H1 (cell line): ENCODE results near the gene VDAC2. TPM values are rescaled to one million over a fixed set of nuclear protein-coding genes. Genes with fewer than 3 reads are reported as not detected.

Source experiments
- CTCF ChIA-PET: fragments of 300-600 bp; sonication (Branson Sonifier 250); formaldehyde crosslinking; loops from one replicate; lab custom pipeline; 2021; ENCODE audit not compliant: partially characterized antibody; lab: Charles Lee
- POLR2A ChIA-PET: fragments of 300-600 bp; sonication (Branson Sonifier 250); formaldehyde crosslinking; loops from one replicate; lab custom pipeline; 2021; ENCODE audit warnings: inconsistent platforms; ENCODE audit not compliant: partially characterized antibody; lab: Charles Lee
- DNase-seq, 2 experiments: peaks; one replicate each; pipeline versions ENCODE4 v3.0.0 to v3.0.0-alpha.2; 2010 to 2022; ENCODE audit warnings: low spot score in 2 of 2, low read depth in 1 of 2, mixed read lengths in 1 of 2
- FAIRE-seq: peaks from 2 replicates; lab custom pipeline; 2011; peaks lifted over from hg19 to GRCh38; lab: Jason Lieb, UNC
- H2AFZ ChIP-seq: 2 replicates; pipeline ENCODE4 v1.8.1; 2012; ENCODE audit warnings: low read length, inconsistent platforms
- H2AK5ac ChIP-seq: 2 replicates; pipeline ENCODE4 v1.6.1; 2013; ENCODE audit warnings: low read depth, low read length
- H2BK120ac ChIP-seq: replicated peaks from 2 replicates; pipeline ENCODE3; 2013; ENCODE audit warnings: low read depth, low read length, inconsistent platforms
- H2BK12ac ChIP-seq: 2 replicates; pipeline ENCODE4 v1.6.1; 2013; ENCODE audit warnings: low read depth, low read length
- H2BK15ac ChIP-seq: 2 replicates; pipeline ENCODE4 v1.6.1; 2013; ENCODE audit warnings: low read length
- H2BK20ac ChIP-seq: 2 replicates; pipeline ENCODE4 v1.6.1; 2013; ENCODE audit warnings: low read length
- H2BK5ac ChIP-seq: 2 replicates; pipeline ENCODE4 v1.6.1; 2013; ENCODE audit warnings: low read depth, low read length
- H3K14ac ChIP-seq: 2 replicates; pipeline ENCODE4 v1.6.1; 2013; ENCODE audit warnings: inconsistent platforms; ENCODE audit not compliant: insufficient read length
- H3K18ac ChIP-seq: 2 replicates; pipeline ENCODE4 v1.6.1; 2013; ENCODE audit warnings: low read length; ENCODE audit errors: extremely low read depth
- H3K23ac ChIP-seq: 2 replicates; pipeline ENCODE4 v1.6.1; 2013; ENCODE audit warnings: inconsistent platforms; ENCODE audit not compliant: insufficient read length
- H3K23me2 ChIP-seq: 2 replicates; pipeline ENCODE4 v1.6.1; 2013; ENCODE audit warnings: low read depth, low read length
- H3K27ac ChIP-seq: 2 replicates; pipeline ENCODE4 v1.6.1; 2011; ENCODE audit warnings: low read depth, low read length, inconsistent platforms
- H3K27me3 ChIP-seq, 4 experiments: replicated peaks in 1 of 4; 1 replicate in 1 of 4; 2 replicates in 3 of 4; pipeline versions ENCODE4 v1.6.1 to v1.8.1; 2011 to 2013; ENCODE audit warnings: low read length in 3 of 4, mild to moderate bottlenecking in 3 of 4, inconsistent platforms in 2 of 4, mixed read lengths in 2 of 4, moderate library complexity in 1 of 4; ENCODE audit not compliant: control insufficient read depth in 3 of 4, insufficient read depth in 3 of 4; ENCODE audit errors: extremely low read depth in 1 of 4
- H3K36me3 ChIP-seq, 4 experiments: 2 replicates each; pipeline versions ENCODE4 v1.6.1 to v1.8.1; 2011 to 2013; ENCODE audit warnings: mild to moderate bottlenecking in 4 of 4, low read length in 3 of 4, moderate library complexity in 2 of 4, control low read depth in 1 of 4, inconsistent platforms in 1 of 4; ENCODE audit not compliant: insufficient read depth in 4 of 4, control insufficient read depth in 2 of 4
- H3K4ac ChIP-seq: replicated peaks from 2 replicates; pipeline ENCODE3; 2013; ENCODE audit warnings: low read length, low read depth, mixed read lengths, inconsistent platforms; ENCODE audit not compliant: insufficient read length
- H3K4me1 ChIP-seq, 4 experiments: replicated peaks in 1 of 4; 1 replicate in 1 of 4; 2 replicates in 3 of 4; pipeline versions ENCODE4 v1.6.1 to v1.8.1; 2011 to 2013; ENCODE audit warnings: low read length in 3 of 4, inconsistent platforms in 2 of 4, mixed read lengths in 1 of 4; ENCODE audit not compliant: insufficient read depth in 4 of 4, control insufficient read depth in 3 of 4
- H3K4me2 ChIP-seq, 2 experiments: 2 replicates each; pipeline versions ENCODE4 v1.6.1 to v1.8.1; 2011 to 2013; ENCODE audit warnings: low read depth in 2 of 2, low read length in 2 of 2, control low read depth in 1 of 2, inconsistent platforms in 1 of 2, mild to moderate bottlenecking in 1 of 2; ENCODE audit not compliant: insufficient read depth in 1 of 2
- H3K4me3 ChIP-seq, 4 experiments: fragments of 200-600, 300-600 bp in 1 of 4; sonication (generic), shearing (Covaris generic), sonication (Bioruptor Twin) in 1 of 4; 2 replicates each; pipeline versions ENCODE4 v1.5.1 to v1.8.1; 2011 to 2016; ENCODE audit warnings: low read length in 4 of 4, low read depth in 3 of 4, control low read depth in 2 of 4, inconsistent platforms in 2 of 4, mild to moderate bottlenecking in 2 of 4, mixed read lengths in 1 of 4, moderate library complexity in 1 of 4; ENCODE audit not compliant: insufficient read depth in 2 of 4; ENCODE audit errors: extremely low read depth in 1 of 4
- H3K56ac ChIP-seq: replicated peaks from 2 replicates; pipeline ENCODE3; 2013; ENCODE audit warnings: low read depth, mild to moderate bottlenecking, mixed read lengths, low read length, inconsistent platforms; ENCODE audit not compliant: insufficient read length
- H3K79me1 ChIP-seq: 2 replicates; pipeline ENCODE4 v1.6.1; 2013; ENCODE audit warnings: low read depth, low read length, control low read depth
- H3K79me2 ChIP-seq, 2 experiments: 2 replicates each; pipeline versions ENCODE4 v1.6.1 to v1.8.1; 2012 to 2013; ENCODE audit warnings: low read length in 2 of 2, mild to moderate bottlenecking in 2 of 2, inconsistent platforms in 1 of 2; ENCODE audit not compliant: insufficient read depth in 2 of 2, control insufficient read depth in 1 of 2
- H3K9ac ChIP-seq, 4 experiments: replicated peaks in 1 of 4; 1 replicate in 1 of 4; 2 replicates in 3 of 4; pipeline versions ENCODE4 v1.6.1 to v1.8.1; 2011 to 2013; ENCODE audit warnings: low read depth in 3 of 4, low read length in 3 of 4, control low read depth in 2 of 4, mild to moderate bottlenecking in 2 of 4, moderate library complexity in 2 of 4, inconsistent platforms in 1 of 4; ENCODE audit errors: extremely low read depth in 1 of 4
- H3K9me3 ChIP-seq, 2 experiments: 2 replicates each; pipeline versions ENCODE4 v1.6.1 to v1.8.1; 2012 to 2013; ENCODE audit warnings: mild to moderate bottlenecking in 2 of 2, moderate library complexity in 2 of 2, control low read depth in 1 of 2, inconsistent platforms in 1 of 2, low read depth in 1 of 2, low read length in 1 of 2, mixed read lengths in 1 of 2; ENCODE audit not compliant: insufficient read depth in 2 of 2
- H4K20me1 ChIP-seq, 2 experiments: replicated peaks in 1 of 2; 2 replicates each; pipeline versions ENCODE3 to v1.8.1; 2011 to 2013; ENCODE audit warnings: inconsistent platforms in 2 of 2, low read length in 2 of 2, mild to moderate bottlenecking in 1 of 2; ENCODE audit not compliant: insufficient read depth in 2 of 2, control insufficient read depth in 1 of 2
- H4K5ac ChIP-seq: 2 replicates; pipeline ENCODE4 v1.6.1; 2013; ENCODE audit warnings: low read length, low read depth, mixed read lengths, inconsistent platforms; ENCODE audit not compliant: insufficient read length
- H4K8ac ChIP-seq: 2 replicates; pipeline ENCODE4 v1.8.0; 2013; ENCODE audit warnings: mild to moderate bottlenecking, moderate library complexity, low read length, inconsistent platforms; ENCODE audit not compliant: insufficient read depth; ENCODE audit errors: extremely low read depth
- H4K91ac ChIP-seq: replicated peaks from 2 replicates; pipeline ENCODE3; 2013; ENCODE audit warnings: low read length, mixed read lengths, inconsistent platforms; ENCODE audit not compliant: insufficient read length
- ASH2L ChIP-seq: fragments of 200-600, 300-600 bp; sonication (generic); IDR thresholded peaks from one replicate; pipeline ENCODE4 v1.7.1; 2017; ENCODE audit warnings: low read length
- CBX8 ChIP-seq: fragments of 300-800, 300-1000 bp; sonication (generic); IDR thresholded peaks from 2 replicates; pipeline ENCODE4 v1.7.1; 2016; ENCODE audit warnings: low read depth, low read length, borderline replicate concordance
- CHD2 ChIP-seq: IDR thresholded peaks from 2 replicates; pipeline ENCODE4 v1.6.1; 2012; ENCODE audit warnings: low read length, improper control_type of control experiment
- CTCF ChIP-seq, 3 experiments: IDR thresholded peaks; 1 replicate in 2 of 3; 2 replicates in 1 of 3; pipeline versions ENCODE4 v1.5.1 to v1.6.1; 2011; ENCODE audit warnings: low read length in 3 of 3, mild to moderate bottlenecking in 3 of 3, inconsistent platforms in 2 of 3, low read depth in 1 of 3, moderate library complexity in 1 of 3; ENCODE audit not compliant: insufficient read depth in 1 of 3; ENCODE audit errors: control extremely low read depth in 1 of 3
- KDM4A ChIP-seq: IDR thresholded peaks from one replicate; pipeline ENCODE4 v1.7.1; 2012; ENCODE audit warnings: low read depth, mild to moderate bottlenecking, moderate library complexity, low read length, inconsistent platforms; ENCODE audit not compliant: severe bottlenecking
- PHF8 ChIP-seq: fragments of 200-600 bp; sonication (generic); conservative IDR thresholded peaks from 2 replicates; pipeline ENCODE4 v1.7.1; 2012; ENCODE audit warnings: low read depth, mild to moderate bottlenecking, inconsistent platforms, low read length, moderate library complexity
- RNF2 ChIP-seq: fragments of 200-900, 300-1000 bp; sonication (generic); IDR thresholded peaks from 2 replicates; pipeline ENCODE4 v1.7.1; 2016; ENCODE audit warnings: borderline replicate concordance, low read depth, mild to moderate bottlenecking, antibody characterized with exemption, low read length; ENCODE audit not compliant: poor library complexity, severe bottlenecking; ENCODE audit errors: missing control alignments
- TBP ChIP-seq: IDR thresholded peaks from 2 replicates; pipeline ENCODE4 v1.6.1; 2011; ENCODE audit warnings: low read depth, low read length, improper control_type of control experiment
- WGBS, 2 experiments: shearing (Covaris generic) in 1 of 2; methylation state at CpG; one replicate each; pipeline versions ENCODE4 v1.1.6 to v1.1.7; 2013 to 2015; ENCODE audit warnings: low lambda C conversion rate in 2 of 2, mixed read lengths in 2 of 2, inconsistent platforms in 1 of 2, low coverage in 1 of 2, missing lambda C conversion rate in 1 of 2; ENCODE audit not compliant: insufficient replicate concordance in 2 of 2, insufficient coverage in 1 of 2, insufficient read length in 1 of 2; ENCODE audit errors: extremely low coverage in 1 of 2, missing lambda C conversion rate in 1 of 2; 5-methylcytosine and 5-hydroxymethylcytosine counted together
- polyA plus RNA-seq, 7 experiments: library from polyadenylated mRNA; depleted of rRNA in 3 of 7; stranded (reverse) in 5 of 7; unstranded in 2 of 7; fragments of >200 nt in 5 of 7; fragments of 200-250 nt in 2 of 7; gene quantifications; 1 replicate in 5 of 7; 2 replicates in 1 of 7; 4 replicates in 1 of 7; pipeline versions ENCODE4 v1.2.1 to v1.2.3, GENCODE V29; 2011 to 2013; ENCODE audit warnings: missing spikeins in 2 of 7, mixed read lengths in 2 of 7
- total RNA-seq: library from RNA; stranded (reverse); fragmentation: NEBNext Ultra II Directional; extraction: Animal tissue kit (Norgen Biotek cat#: 25700); gene quantifications from 2 replicates; pipeline ENCODE4 v1.2.1, GENCODE V29; 2021

VDAC2 gene
- total and polyA plus RNA-seq, 2 of the 8 experiments (the other 6 are each of a cell fraction or from before 2014, with no cell fraction given), result 89.8 to 284 TPM

DNA sequence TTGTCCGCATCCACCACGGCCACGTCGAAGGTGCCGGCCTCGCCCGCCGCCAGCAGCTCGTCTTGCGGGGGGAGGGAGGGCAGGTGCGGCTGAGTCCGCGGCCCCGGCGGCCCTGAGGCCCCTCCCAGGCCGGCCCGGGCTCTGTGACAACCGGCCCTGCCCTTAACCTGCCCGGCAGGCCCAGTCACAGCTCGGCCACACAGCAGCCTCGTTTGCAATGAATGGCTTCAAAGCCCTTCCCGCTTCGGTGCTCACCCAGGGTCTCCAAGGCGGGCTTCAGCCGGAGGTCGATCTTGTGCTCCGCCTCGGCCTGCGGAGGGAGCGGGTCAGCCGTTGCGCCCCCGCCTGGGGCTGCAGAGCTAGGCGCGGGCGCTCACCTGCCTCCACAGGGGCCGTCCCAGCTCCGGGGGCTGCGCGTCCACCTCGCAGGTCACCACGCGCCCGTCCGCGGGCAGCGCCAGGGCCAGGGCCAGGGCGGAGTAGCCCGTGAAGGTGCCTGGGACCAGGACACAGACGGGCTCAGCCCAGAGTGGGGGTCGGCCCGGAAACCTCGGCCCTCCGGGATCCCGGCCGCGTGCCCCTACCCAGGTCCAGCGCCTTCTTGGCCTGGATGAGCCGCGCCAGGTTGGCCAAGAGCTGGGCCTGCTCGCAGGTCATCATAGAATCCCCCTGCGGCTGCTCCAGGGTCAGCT, 24.2 kb downstream of the VDAC2 start:
- no peak overlapping the region for H2BK20ac ChIP-seq
- TF ChIP-seq RNF2 (peak; percentile 26), KDM4A (peak; percentile 66), CHD2 (no peak), CTCF (IDR thresholded peaks at IDR 0.05; ENCODE audit: control extremely low read depth in 1 of 3, insufficient read depth in 1 of 3, low read depth in 1 of 3, low read length in 3 of 3) (peak; percentile 19 to 26 (median 23)), TBP (no peak), ASH2L (peak; percentile 50), CBX8 (no peak), PHF8 (no peak)

More for the DNA sequence above, 24.2 kb downstream of the VDAC2 start:
- peaks cover 13 to 30% (median 15%) of the 10 kb centered on the region in 4 experiments for H3K36me3 ChIP-seq
- H2BK120ac ChIP-seq, result no peak overlapping the region
- DNase-seq (peak in 1 of 2 experiments; percentile 82), FAIRE-seq (no peak)
- peak overlapping the region; percentile 81 for H4K91ac ChIP-seq
- H2BK5ac ChIP-seq, result peak overlapping the region; percentile 93; the same call in 1 of the 2 replicates
- ChIA-PET POLR2A (interaction anchor here (0.7 to 27.6 kb wide), 8 partner anchors 11 to 679 kb away, joined by 3 to 801 read pairs (median 6); partner anchors contain the start of genes SAMD8 and VDAC2), CTCF (interaction anchor here (0.6 to 18.9 kb wide), 17 partner anchors 12 to 1848 kb away, joined by 3 to 209 read pairs (median 7); partner anchors contain the start of gene VDAC2)
- no peaks in the 10 kb centered on the region for H3K27me3 ChIP-seq
- no peaks in the 10 kb centered on the region for H3K9me3 ChIP-seq
- H3K4me3 ChIP-seq, result peak overlapping the region; percentile 26 to 70 (median 64)
- H2BK15ac ChIP-seq, result peak overlapping the region; percentile 46; the same call in 1 of the 2 replicates
- H2AK5ac ChIP-seq, result no peak overlapping the region
- no peak overlapping the region for H3K14ac ChIP-seq
- no peak overlapping the region for H3K23ac ChIP-seq
- peaks cover 0 to 2% of the 10 kb centered on the region in 2 experiments for H4K20me1 ChIP-seq
- H3K56ac ChIP-seq, result peak overlapping the region; percentile 55
- peak overlapping the region; percentile 93 for H3K18ac ChIP-seq
- H2AFZ ChIP-seq, result no peak overlapping the region; the same call in 1 of the 2 replicates
- H3K4me1 ChIP-seq, result peaks cover 0 to 15% (median 10%) of the 10 kb centered on the region in 4 experiments; a peak in 6 of 7 replicates
- no peak overlapping the region for H3K4ac ChIP-seq
- peak overlapping the region; percentile 23 for H4K5ac ChIP-seq
- peak overlapping the region; percentile 83 to 93 for H3K4me2 ChIP-seq
- no peak overlapping the region for H2BK12ac ChIP-seq
- H3K23me2 ChIP-seq, result peaks cover 13% of the 10 kb centered on the region; the same call in 1 of the 2 replicates
- no peaks in the 10 kb centered on the region for H3K79me2 ChIP-seq
- H3K27ac ChIP-seq, result no peak overlapping the region
- 4% methylated on average over 53 of the region's 62 CpGs; no CpG with 5 or more reads in 1 of the 2 experiments for WGBS, 2 experiments
- no peaks in the 10 kb centered on the region for H3K79me1 ChIP-seq
- peak overlapping the region; percentile 76 for H4K8ac ChIP-seq
- peak overlapping the region in 3 of 4 experiments; percentile 16 to 71 (median 45); a peak in 4 of 7 replicates for H3K9ac ChIP-seq
